DMS53 (cell line): ENCODE results near the gene CLEC7A.
A peak's percentile ranks its signal among the peaks of the same experiment; 100 is the strongest.

ENCODE experiments used
- DNase-seq: peaks from one replicate; lab custom pipeline; 2025; lab: John Stamatoyannopoulos, UW

Gene CLEC7A

DNA sequence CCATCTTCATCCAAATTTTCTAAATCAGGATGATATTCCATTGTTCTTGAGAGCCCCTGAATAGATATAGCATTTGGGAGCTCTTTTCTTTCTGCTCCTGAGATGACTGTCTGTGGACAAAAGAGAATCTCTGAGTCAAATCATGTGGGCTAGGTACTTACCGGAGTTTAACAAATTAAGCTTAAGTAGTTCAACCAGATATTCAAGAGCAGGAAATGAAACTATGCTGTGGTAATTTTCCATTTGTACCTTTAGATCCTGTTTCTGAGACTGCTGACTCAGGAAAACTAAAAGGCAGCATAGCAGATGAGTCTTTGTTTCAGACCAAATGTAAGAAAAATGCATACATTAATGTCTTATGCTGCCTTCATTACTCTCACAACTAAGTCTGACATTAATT, at the start of gene CLEC7A:
Gene CLEC7A, minus strand, starts transcription at position 158 of the 400 bp plus-strand sequence. Its CDS starts 117 bp downstream, at position 41.
- peak; percentile 52 for DNase-seq

DNA sequence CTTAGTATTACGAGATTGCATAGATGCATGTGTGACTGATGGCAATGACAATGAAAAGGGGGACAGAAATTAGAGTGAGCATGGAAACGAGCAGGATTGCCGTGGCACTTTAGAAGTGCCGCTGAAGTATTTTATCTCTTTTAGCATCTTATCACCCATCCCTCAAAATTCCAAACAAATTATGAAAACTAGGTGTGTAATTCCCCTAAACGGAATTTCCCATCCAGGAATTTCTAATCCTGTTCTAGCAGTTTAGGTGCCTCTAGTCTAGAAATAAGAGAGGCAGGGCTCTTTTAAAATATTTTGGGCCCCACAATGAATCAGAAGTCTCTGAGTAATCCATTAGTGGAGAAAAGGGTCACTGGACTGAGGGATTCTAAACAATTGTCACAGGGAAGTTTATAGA, 49.8 kb upstream of the CLEC7A start:
- no peak for DNase-seq

GRCh38 chr12:10178821-10179220, 48.8 kb upstream of the CLEC7A start, which contains the start of gene TMEM52B:
Gene TMEM52B (plus strand): TSS chr12:10179032. CDS start chr12:10179575, 543 bp downstream.
- DNase-seq = no peak

DNA sequence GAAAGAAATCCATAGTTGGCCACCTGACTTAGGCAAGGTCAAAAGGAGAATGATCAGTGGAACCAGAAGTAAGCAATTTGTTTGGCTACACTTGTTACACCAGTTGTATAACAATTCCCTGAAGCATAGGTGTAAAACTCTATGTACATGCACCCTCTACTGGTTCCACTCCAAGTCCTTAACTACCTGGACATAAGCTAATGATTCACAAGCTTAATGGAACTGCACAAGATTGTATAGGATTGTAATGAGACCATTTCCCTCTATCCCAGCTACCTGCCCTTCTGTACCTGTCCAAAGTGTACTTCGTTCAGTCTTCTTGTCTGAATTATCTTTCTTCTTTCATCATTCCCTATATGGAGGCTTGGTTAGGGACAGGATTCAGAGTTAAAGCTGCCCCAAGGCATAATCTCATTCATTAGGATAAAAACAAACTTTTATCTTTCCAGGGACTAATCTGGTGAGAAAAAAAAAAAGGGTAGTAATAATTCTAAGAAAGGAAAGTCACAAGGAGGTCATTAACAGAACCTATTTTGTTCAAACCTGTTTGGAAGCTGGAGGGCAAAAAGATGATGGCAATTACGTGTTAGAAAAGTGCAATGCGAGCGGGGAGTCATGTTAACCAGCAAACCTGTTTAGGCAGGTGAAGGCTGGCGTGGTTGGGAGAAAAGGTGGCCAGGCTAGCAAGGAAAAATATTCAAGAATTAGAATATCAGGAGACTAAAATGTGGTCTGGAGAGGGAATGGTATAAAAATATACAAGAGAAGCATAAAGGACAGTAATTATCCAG, 46.0 kb upstream of the CLEC7A start:
- DNase-seq = peak; percentile 58

DNA sequence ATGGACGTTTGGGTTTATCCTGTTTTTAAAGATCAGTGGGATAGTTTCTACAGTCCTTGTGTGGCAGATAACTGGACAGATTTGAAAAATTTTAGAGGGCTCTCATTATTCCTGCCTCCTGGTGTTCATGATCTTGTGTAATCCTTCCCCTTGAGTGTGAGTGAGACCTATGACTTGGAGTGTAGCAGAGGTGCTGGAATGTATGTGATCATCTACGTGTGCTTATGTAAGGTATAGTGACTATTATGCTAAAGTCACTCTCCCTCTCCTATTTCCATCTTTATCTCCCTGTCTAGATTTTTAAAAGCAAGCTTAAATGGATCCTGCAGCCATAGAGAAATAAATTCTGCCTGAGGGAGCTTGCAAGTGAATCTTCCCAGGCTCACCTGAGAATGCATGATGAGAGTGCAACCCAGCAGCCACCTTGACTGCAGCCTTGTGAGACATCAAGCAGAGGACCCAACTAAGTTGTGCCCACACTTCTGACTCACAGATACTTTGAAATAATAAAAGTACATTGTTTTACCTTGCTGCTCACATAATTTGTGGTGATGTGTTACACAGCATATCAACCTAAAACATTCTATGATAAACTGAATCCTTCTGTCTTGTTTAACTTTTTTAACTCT, 45.1 kb upstream of the CLEC7A start:
- no peak for DNase-seq

GRCh38 chr12:10171973-10172728, 42.2 kb upstream of the CLEC7A start, which contains the start of gene OLR1:
Gene OLR1 (minus strand): TSS chr12:10172132. CDS start chr12:10172077, 55 bp downstream.
- no peak for DNase-seq

- DNase-seq = no peak
Measured at GRCh38 chr12:10170216-10170615, 40.2 kb upstream of the CLEC7A start.

- DNase-seq = no peak
Measured at GRCh38 chr12:10169104-10169503, 39.1 kb upstream of the CLEC7A start.

DNA sequence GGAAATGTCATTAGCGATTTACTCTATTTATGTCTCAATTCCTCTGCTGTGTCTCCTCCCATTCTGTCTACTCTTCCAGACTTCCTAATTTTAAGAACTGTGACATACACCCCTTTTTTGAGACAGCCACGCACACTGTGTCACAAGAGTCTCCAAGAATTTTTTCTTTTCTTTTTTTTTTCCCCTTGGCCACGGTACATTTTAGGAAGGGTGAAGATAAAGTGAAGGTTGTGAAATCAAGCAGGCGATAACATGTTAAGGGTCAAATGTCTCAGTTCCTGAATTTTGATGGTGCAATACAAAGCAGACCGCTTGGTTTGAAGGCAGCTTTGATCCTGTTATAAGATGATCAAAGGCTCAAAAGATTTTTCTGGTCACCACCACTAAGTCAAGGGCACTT, 37.6 kb upstream of the CLEC7A start:
- no peak for DNase-seq

DNA sequence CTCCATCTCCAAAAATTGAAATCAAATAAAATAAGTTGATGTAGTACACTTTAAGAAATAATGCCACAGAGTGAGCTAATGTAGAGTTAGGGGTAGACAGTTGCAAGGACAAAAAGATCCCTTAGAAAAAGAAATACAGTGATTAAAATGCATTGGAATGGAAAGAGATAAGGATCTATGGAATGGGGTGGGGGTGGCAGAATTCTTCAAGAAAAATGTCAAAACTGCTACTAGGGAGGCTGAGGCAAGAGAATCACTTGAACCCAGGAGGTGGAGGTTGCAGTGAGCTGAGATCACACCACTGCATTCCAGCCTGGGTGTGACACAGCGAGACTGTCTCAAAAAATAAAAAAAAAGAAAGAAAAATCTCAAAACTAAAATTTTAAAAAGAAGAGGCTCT, 35.4 kb upstream of the CLEC7A start:
- DNase-seq = no peak

- DNase-seq = no peak
Measured at GRCh38 chr12:10163084-10163483, 33.1 kb upstream of the CLEC7A start.

- DNase-seq = no peak
Measured at GRCh38 chr12:10160617-10161385, 30.8 kb upstream of the CLEC7A start.

DNA sequence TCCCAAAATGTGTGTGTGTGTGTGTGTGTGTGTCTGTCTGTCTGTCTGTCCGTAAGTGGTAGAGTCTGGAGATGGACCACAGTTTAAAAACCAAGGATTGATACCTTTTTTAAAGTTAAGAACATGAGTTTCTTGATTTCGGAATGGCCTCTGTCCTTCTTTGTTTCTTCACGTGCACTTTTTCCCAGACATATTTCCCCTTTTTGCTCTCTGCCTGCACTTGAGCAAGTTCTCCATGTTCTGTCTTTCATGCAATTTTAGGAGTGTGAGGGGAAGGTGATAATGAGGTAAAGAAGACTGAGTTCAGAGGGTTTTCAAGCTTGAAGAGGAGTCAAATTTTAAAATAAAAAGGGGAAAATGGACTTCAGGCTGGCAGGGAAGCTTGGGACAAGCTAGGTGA, 29.3 kb upstream of the CLEC7A start:
- no peak for DNase-seq

- peak; percentile 20 for DNase-seq
Measured at GRCh38 chr12:10158406-10158805, 28.4 kb upstream of the CLEC7A start.

- no peak for DNase-seq
Measured at GRCh38 chr12:10155966-10156365, 26.0 kb upstream of the CLEC7A start.

GRCh38 chr12:10154145-10154496, 24.1 kb upstream of the CLEC7A start:
- peak; percentile 61 for DNase-seq

DNA sequence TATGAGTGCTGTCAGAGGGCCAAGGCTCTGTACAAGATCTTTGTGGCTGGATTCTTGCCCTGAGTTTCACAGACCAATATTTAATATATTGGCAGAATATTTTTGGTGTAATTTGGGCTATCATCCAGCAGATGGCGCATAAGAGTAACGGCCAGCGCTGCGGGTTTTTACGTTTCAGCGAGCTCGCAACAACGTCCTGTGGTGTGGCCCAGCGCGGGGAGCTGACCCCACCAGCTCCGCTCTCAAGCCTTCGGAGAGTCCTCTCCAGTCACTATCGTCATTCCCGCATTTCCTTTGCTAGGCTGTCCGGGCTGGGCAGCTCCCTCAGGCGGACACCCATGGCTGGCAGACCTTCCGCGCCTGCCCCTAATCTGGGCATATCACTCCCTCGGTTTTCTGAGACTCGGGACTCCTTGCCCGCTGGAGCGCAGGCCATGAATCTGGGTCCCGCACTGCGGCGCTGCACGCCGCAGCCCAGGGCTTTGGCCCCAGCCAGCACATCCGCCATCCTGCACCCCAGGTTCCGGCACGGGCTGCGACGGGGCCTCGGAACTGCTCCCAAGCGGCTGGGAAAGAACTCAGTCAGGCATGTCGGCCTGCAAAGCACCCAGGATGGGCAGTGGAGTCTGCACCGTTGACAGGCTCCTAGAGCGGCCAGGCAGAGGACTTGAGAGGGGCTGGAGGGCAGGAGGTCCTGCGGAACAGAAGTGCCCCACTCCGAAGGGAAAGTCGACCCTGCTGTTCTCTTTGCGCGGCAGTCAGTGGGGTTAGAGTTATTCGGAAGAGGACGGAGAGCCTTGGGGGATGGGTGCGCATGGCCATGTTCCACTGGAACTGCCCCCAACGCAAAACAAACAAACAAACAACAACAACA, 23.5 kb upstream of the CLEC7A start:
- peak; percentile 94 for DNase-seq

- no peak for DNase-seq
Measured at GRCh38 chr12:10151621-10152020, 21.6 kb upstream of the CLEC7A start.

- no peak for DNase-seq
Measured at GRCh38 chr12:10147714-10148403, 17.9 kb upstream of the CLEC7A start.

GRCh38 chr12:10142976-10143589, 13.1 kb upstream of the CLEC7A start:
- DNase-seq = no peak
